ENCODE measurements around the gene FOXO1. TPM values are rescaled to one million over a fixed set of nuclear protein-coding genes. Genes with fewer than 3 reads are reported as not detected.

The FOXO1 gene
- total RNA-seq, 1 donor from 2014 or later: 17.7 TPM

GRCh38 chr13:40651866-40652587, 14.4 kb downstream of the FOXO1 start:
- H3K27me3 ChIP-seq (ENCODE audit: control insufficient read depth, insufficient read depth, low read length): no peaks in the 10 kb centered on the region
- TF ChIP-seq, protein P1, sequence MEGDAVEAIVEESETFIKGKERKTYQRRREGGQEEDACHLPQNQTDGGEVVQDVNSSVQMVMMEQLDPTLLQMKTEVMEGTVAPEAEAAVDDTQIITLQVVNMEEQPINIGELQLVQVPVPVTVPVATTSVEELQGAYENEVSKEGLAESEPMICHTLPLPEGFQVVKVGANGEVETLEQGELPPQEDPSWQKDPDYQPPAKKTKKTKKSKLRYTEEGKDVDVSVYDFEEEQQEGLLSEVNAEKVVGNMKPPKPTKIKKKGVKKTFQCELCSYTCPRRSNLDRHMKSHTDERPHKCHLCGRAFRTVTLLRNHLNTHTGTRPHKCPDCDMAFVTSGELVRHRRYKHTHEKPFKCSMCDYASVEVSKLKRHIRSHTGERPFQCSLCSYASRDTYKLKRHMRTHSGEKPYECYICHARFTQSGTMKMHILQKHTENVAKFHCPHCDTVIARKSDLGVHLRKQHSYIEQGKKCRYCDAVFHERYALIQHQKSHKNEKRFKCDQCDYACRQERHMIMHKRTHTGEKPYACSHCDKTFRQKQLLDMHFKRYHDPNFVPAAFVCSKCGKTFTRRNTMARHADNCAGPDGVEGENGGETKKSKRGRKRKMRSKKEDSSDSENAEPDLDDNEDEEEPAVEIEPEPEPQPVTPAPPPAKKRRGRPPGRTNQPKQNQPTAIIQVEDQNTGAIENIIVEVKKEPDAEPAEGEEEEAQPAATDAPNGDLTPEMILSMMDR (IDR thresholded peaks at IDR 0.05; ENCODE audit: insufficient read depth, low read length, poor library complexity, severe bottlenecking): no peak
- no peak for DNase-seq (ENCODE audit: low read depth)
- H3K4me3 ChIP-seq (ENCODE audit: low read depth, low read length): no peak overlapping the region
- no peaks in the 10 kb centered on the region for H3K36me3 ChIP-seq (ENCODE audit: control insufficient read depth, insufficient read depth, low read length)

DNA sequence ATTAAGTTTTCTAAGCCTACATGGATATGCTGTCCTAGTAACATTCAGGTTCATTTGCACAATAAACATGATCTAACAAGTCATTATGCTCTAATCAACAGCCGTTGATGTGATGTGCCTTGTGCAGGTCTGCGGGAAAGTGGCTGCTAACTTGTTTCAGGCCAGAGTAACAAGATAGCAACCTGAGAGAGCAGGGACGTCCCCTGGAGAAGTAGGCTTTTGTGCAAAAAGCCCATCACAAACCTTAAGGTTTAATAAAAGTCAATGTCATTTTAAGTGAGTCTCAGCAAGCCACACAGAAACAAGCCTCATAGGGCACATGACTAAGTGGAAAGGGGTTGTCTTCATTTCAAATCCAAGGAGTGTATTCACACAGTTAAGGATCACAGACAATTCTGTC, 17.6 kb downstream of the FOXO1 start:
- no peaks in the 10 kb centered on the region for H3K36me3 ChIP-seq (ENCODE audit: control insufficient read depth, insufficient read depth, low read length)
- H3K27me3 ChIP-seq (ENCODE audit: control insufficient read depth, insufficient read depth, low read length): no peaks in the 10 kb centered on the region
- H3K4me3 ChIP-seq (ENCODE audit: low read depth, low read length): no peak overlapping the region
- DNase-seq (ENCODE audit: low read depth): no peak
- TF ChIP-seq, protein P1 (IDR thresholded peaks at IDR 0.05; ENCODE audit: insufficient read depth, low read length, poor library complexity, severe bottlenecking): no peak

GRCh38 chr13:40648040-40648439, 18.4 kb downstream of the FOXO1 start:
- no peaks in the 10 kb centered on the region for H3K27me3 ChIP-seq (ENCODE audit: control insufficient read depth, insufficient read depth, low read length)
- no peaks in the 10 kb centered on the region for H3K36me3 ChIP-seq (ENCODE audit: control insufficient read depth, insufficient read depth, low read length)
- TF ChIP-seq, protein P1 (IDR thresholded peaks at IDR 0.05; ENCODE audit: insufficient read depth, low read length, poor library complexity, severe bottlenecking): no peak
- DNase-seq (ENCODE audit: low read depth): no peak
- no peak overlapping the region for H3K4me3 ChIP-seq (ENCODE audit: low read depth, low read length)

- Histone ChIP-seq H3K4me3 (ENCODE audit: low read depth, low read length) (no peak overlapping the region), H3K36me3 (ENCODE audit: control insufficient read depth, insufficient read depth, low read length) (no peaks in the 10 kb centered on the region), H3K27me3 (ENCODE audit: control insufficient read depth, insufficient read depth, low read length) (no peaks in the 10 kb centered on the region)
- TF ChIP-seq, protein P1 (IDR thresholded peaks at IDR 0.05; ENCODE audit: insufficient read depth, low read length, poor library complexity, severe bottlenecking): no peak
- DNase-seq (ENCODE audit: low read depth): no peak
Measured at GRCh38 chr13:40644838-40645604, 21.4 kb downstream of the FOXO1 start.

- Histone ChIP-seq H3K4me3 (ENCODE audit: low read depth, low read length) (no peak overlapping the region), H3K36me3 (ENCODE audit: control insufficient read depth, insufficient read depth, low read length) (no peaks in the 10 kb centered on the region), H3K27me3 (ENCODE audit: control insufficient read depth, insufficient read depth, low read length) (no peaks in the 10 kb centered on the region)
- no peak for DNase-seq (ENCODE audit: low read depth)
- TF ChIP-seq, protein P1 (IDR thresholded peaks at IDR 0.05; ENCODE audit: insufficient read depth, low read length, poor library complexity, severe bottlenecking): no peak
Measured at GRCh38 chr13:40640845-40641458, 25.5 kb downstream of the FOXO1 start.

Measured in kidney epithelial cell (primary cell).